Central memory CD4-positive, alpha-beta T cell (primary cell): ENCODE measurements around the gene WDFY4.

Experiments
- DNase-seq: peaks from one replicate; pipeline ENCODE4 v3.0.0; 2022

The WDFY4 gene

DNA sequence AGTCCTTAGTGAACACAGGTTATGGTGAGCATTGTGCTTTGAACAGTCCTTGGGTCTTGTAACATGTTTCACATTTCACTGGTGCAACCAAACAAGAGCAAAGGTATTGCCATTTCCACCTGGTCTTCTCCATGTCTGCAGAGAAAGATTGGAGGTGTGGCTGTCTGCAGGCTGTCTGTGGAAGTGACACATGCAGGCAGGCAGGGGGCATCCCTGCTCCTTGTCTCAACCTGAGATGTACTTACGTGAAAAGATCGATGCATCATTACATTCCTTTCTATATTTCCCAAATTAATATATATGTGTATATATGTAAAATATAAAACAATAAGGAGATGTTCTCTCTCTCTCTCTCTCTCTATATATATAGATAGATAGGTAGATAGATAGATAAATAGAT, 200.7 kb downstream of the WDFY4 start:
- no peak for DNase-seq

- DNase-seq: no peak
Measured at GRCh38 chr10:48887982-48888381, 203.3 kb downstream of the WDFY4 start.

- DNase-seq: no peak
Measured at GRCh38 chr10:48890888-48891850, 206.5 kb downstream of the WDFY4 start.

DNA sequence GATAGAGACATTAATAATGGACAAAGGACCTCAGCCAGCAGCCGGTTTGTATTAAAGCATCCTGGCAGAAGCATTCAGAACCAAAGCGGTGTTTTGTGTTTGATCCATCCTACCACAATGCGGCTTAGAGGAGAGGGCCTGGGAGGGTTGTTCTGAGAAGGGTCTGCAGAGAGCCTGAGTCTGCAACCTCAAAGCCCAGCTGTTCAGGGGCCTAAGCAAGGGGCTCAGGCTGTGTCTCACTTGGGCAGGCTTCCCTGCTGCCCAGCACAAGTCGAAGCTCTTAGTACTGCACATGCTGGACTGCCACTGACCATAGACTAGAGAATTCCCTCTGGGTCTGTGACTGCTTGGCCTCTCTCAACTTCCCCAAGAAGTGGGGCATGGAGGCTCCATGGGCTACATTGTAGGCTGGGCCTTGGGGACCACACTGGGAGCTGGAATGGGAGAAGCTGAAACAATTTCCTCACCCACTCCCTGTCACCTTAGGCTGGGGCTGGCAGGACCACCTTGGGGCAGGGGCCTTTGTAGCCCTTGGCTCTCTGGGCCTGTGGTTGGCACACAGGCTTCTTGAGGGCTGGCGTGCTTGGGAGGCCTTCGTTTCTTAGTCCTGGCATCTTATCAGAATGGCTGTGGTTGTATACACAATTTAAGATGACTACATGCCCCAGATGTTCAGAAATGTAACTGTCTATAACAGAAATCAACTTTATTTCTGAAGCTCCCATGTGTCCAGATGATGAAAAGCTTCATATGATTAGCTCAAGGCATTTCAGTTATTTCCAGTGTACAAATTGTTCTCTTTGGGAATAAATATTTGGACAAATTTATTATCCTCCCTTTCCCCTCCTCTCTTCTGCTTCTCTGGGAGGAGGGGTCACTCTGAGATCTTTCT, 210.5 kb downstream of the WDFY4 start:
- DNase-seq: no peak

GRCh38 chr10:48895803-48896195, 211.1 kb downstream of the WDFY4 start:
- DNase-seq: no peak

DNA sequence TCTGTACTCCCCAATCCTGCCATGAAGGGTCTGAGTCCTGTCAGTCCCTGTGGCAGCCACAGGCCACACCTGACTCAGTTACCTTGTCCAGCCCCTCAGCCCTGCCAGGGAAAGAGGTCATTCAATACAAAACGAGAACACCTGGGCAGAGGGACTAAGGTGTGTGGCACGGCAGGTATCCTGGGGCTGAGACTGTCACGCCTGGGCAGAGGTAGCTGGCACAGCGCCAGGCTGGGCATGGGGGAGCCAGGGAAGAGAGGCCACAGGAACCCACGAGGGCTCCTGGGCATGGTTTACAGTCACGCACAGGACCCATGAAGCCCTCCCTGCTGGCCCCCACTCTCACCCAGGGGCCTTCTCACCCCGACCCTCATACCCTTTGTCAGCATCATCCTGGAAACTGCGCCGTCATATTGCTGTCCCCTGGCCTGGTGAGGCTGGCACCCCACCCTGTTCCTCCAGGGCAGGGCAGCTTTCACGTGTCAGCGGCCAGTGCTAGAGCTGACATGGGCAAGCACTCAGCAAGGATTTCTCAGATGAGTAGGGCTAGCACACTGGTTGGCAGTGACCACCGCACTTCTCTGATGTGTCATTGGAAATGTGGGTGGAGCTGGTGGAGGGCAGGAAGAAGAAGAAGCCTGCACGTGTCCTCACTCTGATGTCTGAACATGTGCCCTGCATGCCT, 212.2 kb downstream of the WDFY4 start:
- no peak for DNase-seq

DNA sequence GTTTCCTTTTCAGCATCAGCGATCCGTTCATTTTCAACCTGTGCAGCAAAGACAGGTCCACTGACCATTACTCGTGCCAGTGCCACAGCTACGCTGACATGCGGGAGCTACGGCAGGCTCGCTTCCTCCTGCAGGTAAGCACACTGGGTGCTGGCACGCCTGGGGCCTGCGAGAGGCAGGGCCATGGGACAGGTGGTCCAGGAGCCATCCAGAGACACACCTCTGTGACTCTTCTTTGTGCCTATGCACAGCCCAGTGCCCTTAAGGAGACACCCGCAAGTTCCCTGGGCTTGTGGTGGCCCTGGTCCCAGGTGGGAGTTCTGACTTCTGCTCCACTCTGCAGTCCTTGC, 212.7 kb downstream of the WDFY4 start:
- no peak for DNase-seq

DNA sequence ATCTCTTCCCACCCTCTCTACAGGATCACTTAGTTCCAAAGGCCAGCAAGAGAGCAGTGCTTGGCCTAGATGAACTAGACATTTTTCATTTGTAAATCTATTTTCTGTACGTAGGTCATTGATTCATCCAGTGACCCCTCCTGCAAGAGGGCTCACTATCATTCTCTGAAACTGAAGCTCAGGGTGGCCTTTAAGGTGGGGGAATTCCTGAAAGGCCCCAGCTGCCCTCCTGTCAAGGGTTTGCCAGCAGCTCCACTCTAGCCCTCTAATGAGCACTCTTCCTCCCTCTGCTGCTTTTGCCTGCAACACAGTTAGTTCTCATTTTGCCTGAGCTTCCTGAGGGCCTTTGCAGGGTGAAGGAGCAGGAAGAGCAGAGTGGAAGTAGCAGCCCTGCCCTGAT, 213.8 kb downstream of the WDFY4 start:
- DNase-seq: no peak

GRCh38 chr10:48899781-48900180, 215.1 kb downstream of the WDFY4 start:
- no peak for DNase-seq

GRCh38 chr10:48900371-48900801, 215.7 kb downstream of the WDFY4 start:
- no peak for DNase-seq

DNA sequence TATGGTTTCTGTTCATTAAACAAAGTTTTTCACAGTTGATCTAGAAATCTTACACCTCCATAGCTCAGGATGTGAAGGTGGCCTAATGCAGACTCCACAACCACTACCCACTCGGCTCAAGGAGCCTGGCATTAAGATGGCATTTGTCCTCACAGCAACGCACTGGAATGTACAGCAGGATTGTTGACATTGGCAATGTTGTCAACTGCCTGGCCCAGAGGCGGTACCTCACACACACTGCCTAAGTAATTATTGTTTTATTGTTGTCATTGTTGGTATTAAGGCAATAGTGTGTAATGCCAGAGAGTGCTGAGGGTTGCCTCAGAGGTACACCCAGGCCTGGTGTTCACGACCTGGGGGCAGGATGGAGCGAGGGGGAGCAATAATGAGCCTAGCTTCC, 216.6 kb downstream of the WDFY4 start:
- DNase-seq: no peak

GRCh38 chr10:48902096-48902495, 217.4 kb downstream of the WDFY4 start:
- DNase-seq: no peak

DNA sequence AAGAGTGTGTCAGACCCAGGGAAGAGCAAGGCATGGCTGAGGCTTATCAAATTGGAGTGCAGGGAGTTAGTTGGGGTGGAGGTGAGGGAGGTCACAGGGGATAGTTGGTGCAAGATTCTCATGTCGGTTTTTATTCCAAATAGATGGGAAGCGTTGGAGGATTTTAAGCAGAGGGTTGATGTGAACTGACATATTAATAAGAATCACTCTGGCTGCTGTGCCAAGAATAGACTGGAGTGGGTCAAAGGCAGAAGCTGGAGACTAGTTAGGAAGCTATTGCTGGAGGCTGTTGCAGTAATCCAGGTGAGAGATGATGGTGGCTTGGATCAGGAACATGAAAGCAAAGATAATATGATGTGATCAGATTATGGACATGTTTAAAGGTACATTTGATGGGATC, 218.5 kb downstream of the WDFY4 start:
- no peak for DNase-seq

DNA sequence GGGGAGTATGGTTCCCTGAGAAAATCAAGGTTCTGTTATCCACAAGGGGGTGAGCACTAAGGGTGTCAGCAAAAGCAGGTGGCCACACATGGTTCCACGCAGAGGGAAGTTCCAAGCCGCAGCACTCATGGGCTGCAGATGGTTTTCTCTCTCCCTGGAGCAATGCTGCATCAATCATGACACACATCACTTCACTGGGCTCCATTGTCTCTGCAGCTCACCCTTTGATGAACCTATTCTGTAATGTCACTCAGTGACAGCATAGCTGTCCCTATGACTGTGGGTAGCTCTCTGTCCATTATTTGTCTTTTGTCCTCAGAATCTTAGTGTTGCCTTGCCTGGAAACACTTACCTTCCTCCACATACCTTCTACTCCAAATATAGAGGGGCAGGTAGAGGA, 220.2 kb downstream of the WDFY4 start:
- DNase-seq: no peak

DNA sequence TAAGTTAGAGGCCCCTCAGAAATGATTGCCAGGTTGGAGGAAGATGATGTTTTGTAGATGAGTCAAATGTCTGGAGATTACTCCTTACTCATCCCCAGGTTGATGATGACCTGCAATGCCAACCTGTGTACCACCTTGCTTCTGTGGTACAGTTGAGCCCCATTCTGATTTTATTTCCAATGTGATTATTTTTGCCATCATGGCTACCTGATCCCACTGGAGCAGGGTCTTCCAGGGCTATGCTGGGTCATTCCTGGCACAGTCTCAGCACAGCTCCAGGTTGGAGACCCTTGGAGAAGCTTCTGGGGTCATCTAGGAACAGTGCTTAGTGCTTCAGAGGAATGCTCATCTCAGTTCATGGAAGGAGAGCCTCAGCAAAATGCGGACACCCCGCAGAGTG, 220.6 kb downstream of the WDFY4 start:
- no peak for DNase-seq

DNA sequence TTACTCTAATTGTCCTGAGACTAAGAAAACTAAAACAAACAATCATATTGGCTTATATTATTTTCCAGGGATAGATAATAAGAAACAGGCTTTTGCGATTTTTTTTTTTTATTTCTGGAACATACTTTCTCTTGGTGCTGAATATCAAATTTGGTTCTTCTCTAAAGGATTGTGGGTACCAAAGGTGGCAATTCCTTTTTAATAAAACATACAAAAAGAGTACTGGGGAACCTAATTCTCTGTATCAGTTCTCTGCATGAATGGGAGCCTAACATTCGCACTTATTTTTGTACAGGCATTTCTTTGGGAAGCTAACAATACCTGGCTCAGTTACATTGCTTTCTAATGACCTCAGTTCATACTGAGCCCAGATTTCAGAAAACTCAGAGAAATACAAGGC, 222.2 kb downstream of the WDFY4 start:
- DNase-seq: no peak

- DNase-seq: no peak
Measured at GRCh38 chr10:48907730-48908129, 223.1 kb downstream of the WDFY4 start.

- no peak for DNase-seq
Measured at GRCh38 chr10:48910548-48910947, 225.9 kb downstream of the WDFY4 start.

- no peak for DNase-seq
Measured at GRCh38 chr10:48913674-48914073, 229.0 kb downstream of the WDFY4 start.

GRCh38 chr10:48923748-48924147, 239.1 kb downstream of the WDFY4 start:
- no peak for DNase-seq

GRCh38 chr10:48924988-48925387, 240.3 kb downstream of the WDFY4 start:
- no peak for DNase-seq

DNA sequence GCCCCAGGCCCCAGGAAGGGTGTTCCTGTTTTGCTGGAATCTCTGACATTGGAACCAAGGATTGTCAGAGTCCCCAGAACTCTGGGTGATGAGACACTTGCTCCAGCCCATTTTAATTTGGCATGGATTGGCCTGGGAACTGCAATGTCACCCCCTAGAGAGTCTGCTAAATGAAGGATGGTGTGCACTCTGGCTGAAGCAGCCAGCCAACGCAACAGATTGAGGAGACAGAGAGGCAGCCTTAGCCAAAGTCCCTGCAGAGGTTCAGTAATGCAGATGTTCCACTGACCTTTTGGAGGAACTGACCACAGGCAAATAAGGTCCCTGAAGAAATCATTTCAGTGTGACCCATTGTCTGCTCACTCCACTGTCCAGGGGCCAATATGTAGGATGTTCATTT, 241.6 kb downstream of the WDFY4 start:
- no peak for DNase-seq
